HG02884 (cell line): ENCODE results near the gene SMIM3.
"Not testable (repeated sequence)": the region's sequence is repeated elsewhere in the genome, so short reads cannot be mapped to it uniquely, and the experiment has no call there.

Experiments used
- ATAC-seq: cut with Tn5 transposase; IDR thresholded peaks from one replicate; pipeline ENCODE4 v1.9.1; 2021; ENCODE audit warnings: mild to moderate bottlenecking, moderate library complexity; ENCODE audit not compliant: unreplicated experiment

The SMIM3 gene

GRCh38 chr5:150778517-150779396, at the start of gene SMIM3:
Gene SMIM3, plus strand, starts transcription at chr5:150778757. Its CDS starts 16,684 bp downstream, at chr5:150795441.
- ATAC-seq: no peak

GRCh38 chr5:150729859-150730258, 48.7 kb upstream of the SMIM3 start:
- ATAC-seq: no peak

GRCh38 chr5:150731669-150732242, 46.8 kb upstream of the SMIM3 start:
- ATAC-seq: no peak

- peak; percentile 79 for ATAC-seq
Observed at GRCh38 chr5:150734579-150735384, 43.8 kb upstream of the SMIM3 start.

GRCh38 chr5:150738862-150739261, 39.7 kb upstream of the SMIM3 start:
- ATAC-seq: no peak

GRCh38 chr5:150740992-150741391, 37.6 kb upstream of the SMIM3 start:
- ATAC-seq: no peak

GRCh38 chr5:150742455-150743141, 36.0 kb upstream of the SMIM3 start:
- ATAC-seq: not testable (repeated sequence)

- ATAC-seq: not testable (repeated sequence)
Observed at GRCh38 chr5:150743142-150743488, 35.4 kb upstream of the SMIM3 start.

- no peak for ATAC-seq
Observed at GRCh38 chr5:150750469-150750868, 28.1 kb upstream of the SMIM3 start.

GRCh38 chr5:150751096-150751891, 27.3 kb upstream of the SMIM3 start:
- no peak for ATAC-seq

GRCh38 chr5:150753463-150753862, 25.1 kb upstream of the SMIM3 start:
- no peak for ATAC-seq

- ATAC-seq: no peak
Observed at GRCh38 chr5:150753863-150754262, 24.7 kb upstream of the SMIM3 start.

- no peak for ATAC-seq
Observed at GRCh38 chr5:150757087-150757649, 21.4 kb upstream of the SMIM3 start.

GRCh38 chr5:150758203-150758530, 20.4 kb upstream of the SMIM3 start:
- ATAC-seq: peak; percentile 12

GRCh38 chr5:150758531-150759333, 19.8 kb upstream of the SMIM3 start, which contains the start of gene DCTN4:
Gene DCTN4, minus strand, starts transcription at chr5:150759017. Its CDS starts 24 bp downstream, at chr5:150758993.
- ATAC-seq: peak; percentile 96

GRCh38 chr5:150759334-150759583, 19.3 kb upstream of the SMIM3 start:
- no peak for ATAC-seq

- no peak for ATAC-seq
Observed at GRCh38 chr5:150762211-150762610, 16.3 kb upstream of the SMIM3 start.

GRCh38 chr5:150763023-150763769, 15.4 kb upstream of the SMIM3 start:
- ATAC-seq: no peak

- no peak for ATAC-seq
Observed at GRCh38 chr5:150764530-150764929, 14.0 kb upstream of the SMIM3 start.
